Activated CD4-positive, alpha-beta T cell treated with anti-CD3 and anti-CD28 coated beads for 24 hours (primary cell): ENCODE results near the gene FOXD3.

Experiments used
- DNase-seq, 2 donors: peaks; one replicate each; pipeline ENCODE4 v3.0.0-alpha.2; 2020; ENCODE audit warnings: low read depth in 2 of 2

The FOXD3 gene

DNA sequence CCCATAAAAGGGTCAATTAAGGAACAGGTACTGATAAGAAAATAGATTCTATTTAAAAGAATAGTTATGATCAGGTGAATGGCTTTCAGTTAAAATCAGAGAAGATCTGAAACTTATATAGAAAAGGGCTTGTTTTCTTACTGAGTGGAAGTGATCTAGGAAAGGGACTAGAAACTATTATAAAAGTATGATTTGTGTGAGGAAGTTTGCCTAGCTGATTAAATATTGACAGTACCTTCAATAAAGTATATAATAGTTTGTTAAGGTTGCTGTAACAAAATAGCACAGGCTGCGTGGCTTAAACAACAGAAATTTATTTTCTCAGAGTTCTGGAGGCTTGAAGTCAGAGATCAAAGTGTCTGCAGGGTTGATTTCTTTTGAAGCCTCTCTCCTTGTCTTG lies 39.7 kb downstream of the FOXD3 start:
- no peak for DNase-seq

DNA sequence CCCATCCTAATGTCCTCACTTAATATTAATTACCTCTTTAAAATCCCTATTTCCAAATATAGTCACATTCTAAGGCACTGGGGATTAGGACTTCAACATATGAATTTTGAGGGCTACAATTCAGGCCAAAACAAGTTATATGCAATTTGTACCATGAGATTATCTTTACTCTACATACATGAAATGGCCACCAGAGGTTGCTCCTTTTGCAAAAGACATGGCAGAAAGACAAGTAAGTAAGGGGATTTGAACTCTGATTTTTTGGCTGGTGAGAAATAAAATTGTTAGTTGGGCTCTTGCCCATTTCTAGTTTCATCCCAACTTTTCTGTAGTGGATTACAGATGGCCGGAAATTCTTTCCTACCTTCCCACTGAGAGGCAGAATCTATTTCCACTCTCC lies 40.2 kb downstream of the FOXD3 start:
- DNase-seq, result no peak

- no peak for DNase-seq
These were observed 40.6 kb downstream of the FOXD3 start for GRCh38 chr1:63363014-63363413.

DNA sequence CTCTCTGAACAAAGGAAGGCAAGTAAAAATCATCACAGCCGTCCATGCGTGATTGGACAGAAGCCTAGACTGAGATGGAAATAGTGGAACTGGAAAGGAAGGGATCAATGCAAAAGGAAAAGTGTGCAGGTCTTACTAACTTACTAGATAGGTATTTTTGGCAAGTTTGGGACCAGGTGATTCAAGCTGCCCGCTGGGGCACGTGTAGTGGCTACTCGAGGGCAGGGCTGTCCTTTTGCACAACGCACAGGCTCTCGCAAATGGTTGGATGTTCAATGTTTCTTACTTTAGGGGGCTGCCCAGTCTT lies 44.5 kb downstream of the FOXD3 start:
- no peak for DNase-seq

DNA sequence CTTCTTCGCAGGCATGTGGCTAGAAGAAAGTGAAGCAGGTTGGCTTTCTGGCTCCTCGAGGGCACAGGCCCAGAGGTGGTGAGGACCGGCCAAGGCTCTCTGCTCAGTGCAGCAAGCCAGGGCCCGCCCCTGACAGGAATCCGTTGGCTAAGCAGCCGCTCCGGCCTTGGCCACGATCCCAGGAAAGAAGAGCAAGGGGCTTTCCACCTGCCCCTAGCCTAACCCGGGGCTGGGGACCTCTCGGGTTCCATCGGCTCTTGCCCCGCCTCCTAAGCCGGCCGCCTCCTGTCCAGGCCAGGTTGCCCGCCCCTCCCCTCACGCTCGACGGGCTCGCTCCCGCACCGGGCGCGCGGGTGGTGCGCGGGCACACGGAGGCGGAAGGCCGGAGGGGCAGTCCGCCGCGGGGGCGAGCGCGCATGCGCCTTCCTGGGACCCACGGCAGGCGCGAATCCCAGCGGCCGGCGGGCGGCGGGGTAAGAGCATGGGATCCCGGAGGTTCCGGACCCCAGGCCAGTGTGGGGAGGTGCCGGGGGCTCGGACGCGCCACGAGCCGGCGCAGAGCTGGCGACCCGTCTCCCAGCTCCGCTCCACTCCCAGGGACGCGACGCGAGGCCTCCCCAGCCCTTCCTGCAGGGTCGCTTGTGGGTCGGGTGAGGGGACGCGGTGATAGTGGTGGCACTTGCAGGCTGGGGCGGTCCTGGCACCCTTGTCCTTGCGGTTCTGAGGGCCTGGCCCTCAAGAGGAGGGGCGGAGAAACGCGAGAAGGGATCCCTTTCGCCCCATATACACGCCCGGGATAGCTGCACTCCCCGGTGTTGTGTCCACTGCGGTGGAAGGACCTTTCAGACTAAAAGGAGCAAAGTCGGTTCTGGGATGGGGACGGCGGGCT lies 45.1 kb downstream of the FOXD3 start, which contains the start of gene ALG6:
TSS of gene ALG6 (plus strand) at position 413 of the 889 bp plus-strand sequence. CDS start 3,351 bp downstream, outside the sequence.
- DNase-seq, result peak; percentile 86 to 88

GRCh38 chr1:63368131-63368530 lies 45.8 kb downstream of the FOXD3 start:
- DNase-seq, result no peak
